HG02870 (cell line): ENCODE measurements around the gene EFNA4.
A peak's percentile ranks its signal among the peaks of the same experiment; 100 is the strongest.

Experiments
- ATAC-seq: cut with Tn5 transposase; IDR thresholded peaks from one replicate; pipeline ENCODE4 v1.9.1; 2021; ENCODE audit warnings: mild to moderate bottlenecking, moderate library complexity; ENCODE audit not compliant: unreplicated experiment

EFNA4 gene

DNA sequence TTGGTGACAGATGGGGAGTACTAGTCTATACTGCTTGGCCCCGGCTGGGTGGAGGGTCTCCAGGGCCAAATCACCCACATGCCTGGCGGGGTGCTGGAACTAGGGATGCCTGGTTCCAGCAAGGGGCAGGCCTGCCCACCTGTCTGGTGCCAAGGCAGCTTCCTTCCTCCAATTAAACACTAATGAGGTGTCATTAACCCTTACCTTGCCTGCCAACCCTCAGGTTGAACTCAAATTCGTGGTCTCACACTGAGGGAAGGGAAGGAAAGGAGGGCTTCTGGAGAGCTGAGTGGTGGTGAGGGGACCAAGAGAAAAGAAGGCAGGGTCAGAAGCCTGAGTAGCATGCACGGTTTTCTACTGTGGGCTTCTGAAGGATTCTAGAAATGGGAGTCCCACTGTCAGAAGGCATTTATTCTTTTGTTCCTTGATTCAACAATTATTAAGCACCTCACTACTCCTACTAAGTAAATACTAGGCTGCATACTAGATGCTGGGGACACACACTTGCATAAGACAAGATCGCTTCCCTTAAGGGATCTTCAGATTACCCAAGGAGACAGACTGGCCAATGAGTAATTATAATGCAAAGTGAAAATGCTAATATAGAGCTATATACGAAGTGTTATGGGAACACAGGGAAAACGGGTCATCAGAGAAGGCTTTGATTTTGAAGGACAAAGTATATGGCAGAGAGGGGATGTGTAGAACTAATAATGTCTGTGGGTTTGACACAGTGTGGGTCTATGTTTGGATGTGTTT is 9.2 kb downstream of the EFNA4 start:
- ATAC-seq = no peak

DNA sequence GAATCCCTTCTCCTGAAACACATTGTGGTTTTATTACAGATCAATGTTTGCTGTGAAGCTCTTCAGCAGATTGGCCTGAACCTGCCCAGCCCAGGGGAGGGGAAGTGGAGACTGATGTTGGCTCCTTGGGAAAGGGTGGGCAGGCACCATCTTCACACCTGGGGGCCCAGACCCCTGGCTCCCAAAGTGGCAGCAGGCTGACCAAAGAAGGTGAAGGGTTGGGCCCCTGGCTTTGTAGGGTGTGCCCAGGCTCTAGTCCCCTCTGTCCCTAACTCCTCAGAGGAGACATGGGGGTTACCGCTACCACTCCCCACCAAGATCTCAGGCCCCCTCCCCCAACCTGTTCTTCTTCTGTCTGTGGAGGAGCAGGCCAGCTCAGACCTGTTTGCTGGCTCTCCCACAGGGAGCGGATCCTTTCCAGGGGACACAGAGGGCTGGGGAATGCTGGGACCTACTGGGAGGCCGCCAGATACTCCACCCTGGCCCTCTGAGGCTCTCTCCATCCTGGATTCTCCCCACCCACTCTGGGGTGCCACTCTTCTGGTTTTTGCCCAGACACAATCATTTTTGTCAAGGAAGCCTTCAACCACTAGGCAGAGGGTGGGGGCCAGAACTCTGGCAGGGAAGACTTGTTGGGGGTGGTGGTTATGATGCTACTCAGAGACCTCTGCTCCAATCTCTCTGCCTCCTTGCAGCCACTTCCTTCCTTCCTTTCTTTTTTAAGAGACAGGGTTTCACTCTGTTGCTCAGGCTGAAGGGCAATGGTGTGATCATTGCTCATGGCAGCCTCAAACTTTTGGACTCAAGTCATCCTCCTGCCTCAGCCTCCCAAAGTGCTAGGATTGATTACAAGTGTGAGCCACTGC is 10.1 kb downstream of the EFNA4 start:
- ATAC-seq = no peak

DNA sequence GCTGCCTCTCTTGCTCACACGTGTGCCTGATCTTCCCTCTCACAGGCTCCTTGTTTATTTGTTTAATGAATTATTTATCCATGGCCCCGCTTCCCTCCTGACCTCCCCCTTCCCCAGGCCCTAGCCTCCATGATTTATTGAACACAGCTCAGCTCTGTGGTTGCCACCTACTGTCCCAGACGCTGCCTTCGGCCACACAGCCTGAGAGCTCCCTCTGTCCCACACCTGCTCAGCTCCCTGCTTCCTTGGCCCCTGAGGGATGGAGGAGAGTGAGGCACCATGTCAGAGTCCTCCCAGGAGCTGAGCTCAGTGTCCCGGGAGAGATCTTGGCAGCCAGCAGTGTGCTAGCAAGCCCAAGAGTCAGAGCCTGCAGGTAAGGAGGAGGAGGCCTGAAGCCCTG is 12.0 kb downstream of the EFNA4 start:
- ATAC-seq = no peak

DNA sequence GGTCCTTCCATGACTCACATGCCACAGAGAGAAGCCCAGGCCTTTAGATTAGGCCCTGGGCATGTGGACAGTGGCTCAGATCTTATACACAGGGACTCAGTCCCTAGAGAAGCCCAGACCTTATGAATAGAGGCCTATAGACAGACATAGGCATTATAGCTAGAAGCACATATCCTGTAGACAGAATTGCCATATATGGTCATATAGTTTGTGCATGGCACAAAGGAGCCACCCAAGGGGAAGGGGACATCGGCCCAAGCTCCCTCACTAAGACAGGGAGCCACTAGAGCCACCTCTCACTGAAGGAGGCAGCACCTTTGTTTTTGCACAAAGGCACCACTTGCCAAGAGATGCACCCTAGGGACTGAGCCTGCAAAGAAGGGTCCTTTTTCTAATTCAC is 12.8 kb downstream of the EFNA4 start:
- no peak for ATAC-seq

DNA sequence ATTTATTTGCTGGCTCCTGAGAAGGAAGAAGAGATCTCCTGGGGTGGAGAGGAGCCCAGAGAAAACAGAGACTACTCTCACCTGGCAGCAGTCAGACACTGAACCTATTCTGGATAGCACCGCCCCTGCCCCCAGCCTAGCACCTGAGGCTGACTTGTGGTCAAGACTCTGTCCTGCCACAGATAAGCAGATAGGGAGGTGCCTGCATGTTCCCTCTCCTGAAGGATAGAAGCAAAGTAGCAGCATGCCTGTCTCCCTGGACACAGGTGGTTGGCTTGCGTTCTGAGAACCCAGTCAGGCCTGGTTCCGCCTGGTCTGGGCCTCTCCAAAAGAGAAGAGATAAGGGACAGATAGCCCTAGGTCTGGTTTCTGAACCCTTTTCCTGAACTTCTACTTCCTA is 13.8 kb downstream of the EFNA4 start:
- ATAC-seq = no peak

DNA sequence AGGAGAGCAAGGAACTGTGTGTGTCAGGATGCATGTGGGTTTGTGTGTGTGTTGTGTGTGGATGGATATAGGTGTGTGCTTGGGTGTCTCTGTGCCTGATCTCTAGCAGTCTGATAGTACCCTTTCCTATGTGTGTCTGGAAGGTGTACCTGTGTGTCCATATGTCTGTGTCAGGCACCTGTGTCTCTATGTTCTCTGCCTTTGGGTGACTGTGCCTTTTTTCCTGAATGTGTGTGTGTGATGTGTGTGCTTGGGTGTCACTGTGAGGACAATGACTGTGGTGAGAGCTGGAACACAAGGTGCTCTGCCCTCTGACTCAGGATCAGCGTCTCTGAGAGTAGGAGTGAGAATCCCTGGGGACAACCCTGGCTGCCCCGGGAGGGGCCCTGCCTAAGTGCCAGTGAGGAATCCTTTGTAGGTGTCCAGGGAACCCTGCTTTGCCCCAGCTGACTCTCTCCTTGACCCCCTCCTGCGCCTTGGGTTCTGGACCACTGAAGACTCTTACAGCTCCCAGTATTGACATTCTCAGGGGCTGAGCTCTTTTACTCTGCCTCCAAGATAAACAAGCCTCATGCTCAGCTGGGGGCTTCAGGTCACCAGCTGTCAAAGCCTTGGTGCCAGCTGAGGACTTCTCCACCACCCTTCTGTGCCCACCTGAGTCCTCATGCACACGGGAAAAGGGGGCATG is 14.4 kb downstream of the EFNA4 start:
- no peak for ATAC-seq

DNA sequence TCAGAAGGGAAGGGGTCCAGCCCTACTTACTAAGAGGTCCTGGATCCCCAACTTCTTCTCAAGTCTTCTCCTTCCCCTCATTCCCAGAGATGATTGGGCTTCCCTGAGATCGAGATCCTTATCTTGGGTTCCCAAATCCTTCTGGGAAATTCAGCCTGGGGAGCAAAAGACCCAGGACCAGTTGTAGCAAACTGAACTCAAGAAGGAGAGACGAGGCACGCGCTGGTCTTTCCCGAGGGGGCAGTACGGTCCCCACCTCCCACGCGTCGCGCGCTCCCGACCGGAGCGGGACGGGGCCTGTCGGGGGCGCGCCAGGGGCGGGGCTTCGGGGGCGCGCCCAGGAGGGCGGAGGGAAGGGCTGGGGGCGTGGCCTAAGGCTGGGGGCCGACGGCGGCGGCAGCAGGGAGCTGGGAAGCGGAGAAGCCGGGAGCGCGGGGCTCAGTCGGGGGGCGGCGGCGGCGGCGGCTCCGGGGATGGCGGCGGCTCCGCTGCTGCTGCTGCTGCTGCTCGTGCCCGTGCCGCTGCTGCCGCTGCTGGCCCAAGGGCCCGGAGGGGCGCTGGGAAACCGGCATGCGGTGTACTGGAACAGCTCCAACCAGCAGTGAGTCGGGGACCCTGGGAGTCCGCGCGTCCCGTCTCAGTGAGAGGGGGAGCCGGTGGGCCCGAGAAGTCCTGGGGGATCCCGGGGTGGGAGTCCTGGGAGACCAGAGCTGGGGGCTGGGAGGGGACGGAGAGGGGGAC is 15.1 kb downstream of the EFNA4 start, which contains the start of gene EFNA3:
Gene EFNA3, plus strand, starts transcription at position 369 of the 741 bp plus-strand sequence. Its CDS starts 105 bp downstream, at position 474.
- no peak for ATAC-seq

DNA sequence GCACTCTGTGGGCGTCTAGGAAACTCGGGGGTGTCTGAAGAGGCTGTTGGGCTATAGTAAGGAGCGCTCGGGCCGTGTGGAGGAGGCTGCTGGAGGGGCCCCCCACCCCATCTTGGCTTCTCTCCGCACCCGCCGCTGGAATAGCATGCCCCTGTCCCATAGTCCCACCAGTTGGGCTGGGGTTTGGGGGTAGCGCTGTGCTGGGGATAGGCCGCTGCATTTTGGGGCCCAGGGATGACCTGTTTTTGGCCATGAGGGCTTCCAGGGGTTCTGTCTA is 15.6 kb downstream of the EFNA4 start:
- no peak for ATAC-seq

DNA sequence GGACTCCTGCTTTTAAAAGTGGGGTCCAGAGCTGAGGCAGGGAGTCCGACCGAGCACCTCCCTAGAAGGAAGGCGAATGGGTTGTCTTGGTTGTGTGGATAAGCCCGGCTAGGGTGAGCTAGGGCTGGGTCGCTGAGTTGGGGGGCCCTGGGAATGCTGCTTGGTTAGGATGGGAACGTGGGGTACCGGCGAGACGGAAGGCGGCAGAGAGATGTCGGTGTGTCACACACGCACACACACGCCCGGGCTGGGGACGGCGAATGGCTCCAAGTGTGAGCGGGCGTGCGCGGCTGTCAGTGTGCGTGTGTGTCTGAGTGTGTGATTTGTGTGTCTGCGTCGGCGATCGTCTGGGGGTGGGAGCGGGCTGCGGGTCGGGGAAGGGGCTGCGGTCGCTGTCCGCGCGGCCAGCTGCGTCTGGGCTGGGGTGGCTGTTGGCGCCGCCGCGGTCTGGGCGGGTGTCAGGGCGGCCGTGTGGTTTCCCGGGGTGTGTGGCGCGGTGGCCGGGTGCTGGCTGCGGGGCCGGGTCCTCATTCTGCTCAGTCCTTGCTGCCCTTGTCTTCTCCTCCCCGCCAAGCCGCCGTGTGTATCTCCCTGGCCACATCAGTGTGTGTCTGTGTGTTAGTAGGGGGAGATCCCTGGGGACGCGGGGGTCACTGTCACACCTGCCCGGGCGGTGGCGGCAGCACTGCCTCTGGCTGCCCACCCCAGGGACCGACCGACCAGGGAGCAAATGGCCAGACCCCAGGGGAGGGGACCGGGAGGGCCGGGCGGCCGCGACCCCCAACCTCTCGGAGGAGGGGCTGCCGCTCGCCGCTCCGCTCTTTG is 16.2 kb downstream of the EFNA4 start:
- ATAC-seq = no peak

DNA sequence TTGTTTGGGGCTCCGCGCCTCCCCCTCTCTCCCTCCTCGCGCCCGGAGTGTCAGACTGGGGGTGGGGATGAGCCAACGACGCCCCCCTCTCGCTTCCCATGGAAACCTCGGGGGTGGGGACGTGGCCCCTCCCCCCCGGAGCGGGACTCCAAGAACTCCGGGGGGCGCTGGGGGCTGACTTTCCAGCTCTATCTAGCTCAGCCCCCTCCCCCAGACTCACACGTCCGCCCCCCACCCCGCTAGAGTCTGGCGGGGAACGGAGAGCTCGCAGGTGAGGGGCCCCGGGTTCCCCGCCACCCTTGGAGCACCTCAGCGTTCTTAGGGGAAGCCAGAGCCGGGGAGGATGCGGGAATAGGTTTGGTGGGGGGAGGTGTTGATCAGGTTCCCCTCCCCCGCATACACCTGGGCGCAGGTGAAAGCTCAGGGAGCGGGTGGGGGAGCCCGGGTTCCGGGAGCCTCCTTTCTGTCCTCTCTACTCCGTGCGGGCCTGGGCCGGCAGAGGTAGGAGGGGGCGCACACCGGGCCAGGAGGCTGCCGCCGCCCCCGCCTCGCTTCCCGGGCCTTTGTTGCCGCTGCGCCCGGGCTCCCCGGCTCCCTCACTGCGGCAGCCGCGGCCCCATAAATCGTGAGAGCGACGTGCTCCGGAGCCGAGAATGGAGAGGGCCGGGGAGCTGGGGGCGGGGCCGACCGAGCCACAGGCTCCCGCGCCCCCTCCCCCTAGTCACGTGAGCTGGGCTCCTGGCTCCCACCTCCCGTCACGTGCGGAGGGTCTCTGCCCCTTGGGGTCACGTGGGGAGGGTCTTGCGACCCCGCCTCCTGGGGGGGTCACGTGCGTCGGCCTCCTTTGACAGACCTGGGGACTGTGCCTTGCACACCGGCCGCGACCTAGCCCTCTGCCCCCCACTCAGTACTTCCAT is 17.0 kb downstream of the EFNA4 start:
- no peak for ATAC-seq

DNA sequence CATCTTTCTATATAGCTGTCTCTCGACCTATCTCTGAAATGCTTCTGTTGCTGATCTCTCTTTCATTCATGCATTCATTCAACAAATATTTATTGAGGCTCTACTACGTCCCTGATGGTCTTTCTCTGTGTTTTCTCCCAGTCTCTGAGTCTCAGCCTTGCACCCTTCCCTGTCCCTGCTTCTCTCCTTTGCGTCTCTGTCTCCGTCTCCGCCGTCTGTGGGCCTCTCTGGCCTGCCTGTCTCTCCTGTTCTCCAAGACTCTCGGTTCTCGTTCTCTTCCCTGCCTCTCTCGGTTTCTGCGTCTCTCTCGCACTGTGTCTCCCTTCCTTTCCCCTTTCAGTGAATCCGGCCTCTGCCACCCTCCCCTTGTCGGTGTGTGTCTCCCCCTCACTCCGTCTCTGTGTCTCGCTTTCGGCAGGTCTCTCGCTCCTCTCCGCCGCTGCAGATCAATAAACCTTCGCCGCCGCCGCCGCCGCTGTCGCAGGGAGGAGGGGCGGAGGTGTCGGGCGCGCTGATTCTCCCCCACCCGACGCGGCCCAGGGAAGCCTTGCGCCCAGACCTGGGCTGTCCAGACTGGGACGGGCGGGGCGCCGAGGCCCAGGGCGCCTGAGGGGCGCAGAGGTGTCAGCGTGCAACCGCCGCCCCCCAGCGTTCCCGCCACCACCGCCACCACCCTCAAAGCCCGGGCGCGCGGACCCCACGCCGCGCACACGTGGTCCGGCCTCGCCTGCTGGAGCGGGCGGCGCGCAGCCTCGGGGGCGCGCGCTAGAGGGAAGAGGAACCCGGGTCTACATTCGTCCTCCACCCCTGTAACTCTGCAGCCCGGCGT is 18.1 kb downstream of the EFNA4 start:
- no peak for ATAC-seq

DNA sequence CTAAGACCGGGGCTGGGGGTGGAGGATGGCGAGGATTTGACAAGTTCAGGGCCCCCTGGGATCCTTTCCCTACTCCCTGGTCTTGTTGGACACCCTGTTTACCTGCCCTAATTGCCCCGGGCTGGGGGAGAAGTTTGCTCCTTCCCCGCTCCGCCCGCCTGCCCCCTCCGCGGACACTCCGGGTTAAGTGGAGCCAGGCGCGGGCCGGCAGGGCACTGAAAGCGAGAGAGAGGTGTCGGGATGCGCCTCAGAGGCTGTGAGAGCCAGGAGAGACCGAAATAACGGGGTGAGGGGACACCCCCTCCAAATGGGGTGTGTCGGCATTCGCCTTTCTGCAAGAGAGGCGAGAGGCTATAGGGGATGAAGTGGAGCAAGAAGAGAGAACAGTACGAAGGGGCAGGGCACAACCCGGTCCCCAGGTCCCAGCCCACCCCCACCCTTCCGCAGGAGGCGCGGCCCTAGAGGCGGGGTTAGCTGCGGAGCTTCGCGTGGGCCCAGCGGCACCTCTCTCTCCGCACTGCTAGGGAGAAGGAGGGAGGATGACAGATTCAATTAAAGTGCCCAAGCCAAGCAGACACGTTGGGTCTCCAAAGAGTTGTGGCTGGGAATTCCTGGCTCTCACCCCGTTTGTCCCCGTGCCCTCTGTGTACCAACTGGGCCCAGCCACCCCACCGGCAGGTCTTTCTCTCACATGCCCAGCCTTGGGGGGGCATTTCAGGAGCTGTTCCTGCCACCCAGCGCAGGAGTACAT is 18.9 kb downstream of the EFNA4 start:
- ATAC-seq = no peak

DNA sequence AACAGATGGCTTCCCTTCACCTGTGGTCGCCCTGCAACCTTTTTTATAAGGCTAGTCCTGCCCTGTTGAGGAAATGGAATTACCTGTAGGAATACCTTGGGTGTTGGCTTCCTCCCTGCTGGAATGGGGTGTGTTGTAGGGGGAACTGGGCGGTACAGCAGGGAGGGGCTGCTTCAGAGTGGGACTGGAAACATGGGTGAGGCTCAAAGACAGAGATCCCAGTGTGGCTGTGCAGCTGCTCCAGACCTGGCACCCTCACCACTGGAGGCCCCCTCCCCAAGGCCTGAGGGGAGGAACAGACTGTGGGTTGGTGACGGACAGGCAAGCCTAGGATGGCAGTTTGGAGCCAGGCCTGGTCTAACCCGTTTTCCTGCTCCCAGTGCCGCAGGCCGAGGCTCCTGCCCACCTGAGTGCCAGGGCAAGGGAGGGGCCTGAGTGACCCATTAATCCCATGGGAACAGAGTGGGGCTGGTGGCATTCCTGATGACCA is 19.6 kb downstream of the EFNA4 start:
- ATAC-seq = no peak

DNA sequence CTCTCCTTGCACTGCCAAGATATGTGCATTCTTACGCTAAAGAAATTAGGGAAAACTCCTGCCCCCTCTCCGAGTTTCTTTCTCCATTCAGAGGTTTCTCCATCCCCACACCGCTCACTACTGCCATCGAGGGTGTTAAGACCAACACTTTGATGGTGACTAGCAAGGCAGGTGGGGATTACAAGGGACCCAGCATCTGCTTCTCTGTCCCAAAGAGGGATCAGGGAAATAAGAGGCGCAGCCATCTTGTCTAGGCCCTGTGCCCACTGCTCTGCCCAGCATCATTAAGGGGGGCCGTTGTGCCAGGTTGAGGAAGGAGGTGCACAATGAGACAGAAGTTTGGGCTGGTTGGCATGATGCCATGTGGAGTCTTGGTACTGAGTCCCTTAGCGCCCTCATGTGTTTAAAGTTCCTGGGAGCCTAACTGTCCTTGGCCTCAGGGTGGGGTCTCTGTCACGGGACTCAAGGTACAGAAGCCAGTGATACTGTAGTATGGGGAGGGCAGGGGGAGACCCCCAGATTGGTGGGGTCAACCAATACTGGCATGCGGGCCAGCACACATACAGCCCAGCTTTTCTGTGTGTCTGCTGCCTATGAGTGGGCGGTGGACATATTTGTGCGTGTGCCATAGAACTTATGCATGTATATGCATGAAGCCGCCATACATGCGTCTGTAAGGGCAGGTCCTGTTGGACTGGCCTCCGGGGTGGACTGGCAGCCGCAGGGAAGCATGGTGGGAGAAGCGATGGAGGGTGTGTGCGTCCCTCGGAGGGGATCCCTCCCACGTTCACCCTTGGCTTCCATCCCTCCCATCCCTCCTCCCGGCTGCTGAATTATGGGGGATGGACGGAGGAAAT is 20.6 kb downstream of the EFNA4 start:
- ATAC-seq = peak; percentile 6

DNA sequence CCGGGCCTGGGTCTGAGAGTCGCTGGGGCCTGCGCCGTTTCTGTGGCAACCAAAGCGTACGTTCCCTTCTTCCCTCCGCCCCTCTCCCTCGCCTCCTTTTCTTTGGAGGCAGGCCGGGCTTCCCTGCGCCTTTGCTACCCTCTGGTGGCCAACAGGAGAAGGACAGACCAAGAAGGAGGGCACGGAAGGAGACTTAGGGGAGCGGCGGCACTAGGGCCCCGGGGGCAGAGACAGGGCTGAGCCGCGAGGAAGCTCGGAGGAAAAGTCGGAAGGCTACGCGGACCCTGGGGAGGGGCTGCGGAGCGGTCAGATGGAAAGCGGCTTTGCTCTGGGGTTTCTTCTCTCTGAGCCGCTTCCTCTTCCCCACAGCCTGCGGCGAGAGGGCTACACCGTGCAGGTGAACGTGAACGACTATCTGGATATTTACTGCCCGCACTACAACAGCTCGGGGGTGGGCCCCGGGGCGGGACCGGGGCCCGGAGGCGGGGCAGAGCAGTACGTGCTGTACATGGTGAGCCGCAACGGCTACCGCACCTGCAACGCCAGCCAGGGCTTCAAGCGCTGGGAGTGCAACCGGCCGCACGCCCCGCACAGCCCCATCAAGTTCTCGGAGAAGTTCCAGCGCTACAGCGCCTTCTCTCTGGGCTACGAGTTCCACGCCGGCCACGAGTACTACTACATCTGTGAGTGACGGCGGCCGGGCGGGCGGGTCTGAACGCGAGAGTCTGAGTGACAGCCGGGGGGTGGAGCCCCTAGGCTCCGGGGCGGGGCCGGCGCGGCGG is 21.4 kb downstream of the EFNA4 start:
- peak; percentile 72 for ATAC-seq
